GM12891 (cell line): ENCODE results near the gene YARS2.
"Not testable (repeated sequence)": the region's sequence is repeated elsewhere in the genome, so short reads cannot be mapped to it uniquely, and the experiment has no call there.

Source experiments
- DNase-seq: peaks from one replicate; pipeline ENCODE4 v3.0.0; 2011; ENCODE audit warnings: low spot score; ENCODE audit not compliant: insufficient read length
- FAIRE-seq: peaks from 2 replicates; lab custom pipeline; 2011; peaks lifted over from hg19 to GRCh38; lab: Jason Lieb, UNC
- PAX5 ChIP-seq: IDR thresholded peaks from 2 replicates; pipeline ENCODE4 v1.6.1; 2011; ENCODE audit warnings: low read length, moderate library complexity, mild to moderate bottlenecking; ENCODE audit not compliant: insufficient read depth, severe bottlenecking
- POLR2A ChIP-seq: IDR thresholded peaks from 2 replicates; pipeline ENCODE4 v1.6.1; 2011; ENCODE audit warnings: low read depth, low read length, control low read depth
- POLR2AphosphoS5 ChIP-seq: IDR thresholded peaks from 2 replicates; pipeline ENCODE4 v1.6.1; 2011; ENCODE audit warnings: low read depth, low read length, control low read depth
- POU2F2 ChIP-seq: IDR thresholded peaks from 2 replicates; pipeline ENCODE4 v1.6.1; 2011; ENCODE audit warnings: low read depth, mild to moderate bottlenecking, control low read depth, low read length, moderate library complexity
- SPI1 ChIP-seq: IDR thresholded peaks from 2 replicates; pipeline ENCODE4 v1.6.1; 2011; ENCODE audit warnings: low read depth, low read length, control low read depth
- TAF1 ChIP-seq: IDR thresholded peaks from 2 replicates; pipeline ENCODE4 v1.6.1; 2011; ENCODE audit warnings: low read depth, low read length, control low read depth

Gene YARS2

GRCh38 chr12:32718926-32719325, 36.8 kb downstream of the YARS2 start:
- TF ChIP-seq POLR2AphosphoS5 (no peak), SPI1 (no peak), POLR2A (no peak), TAF1 (no peak), POU2F2 (no peak), PAX5 (no peak)
- DNase-seq (no peak), FAIRE-seq (no peak)

- no peak for TF ChIP-seq PAX5
- no peak for TF ChIP-seq POU2F2
- TF ChIP-seq TAF1 = no peak
- TF ChIP-seq POLR2AphosphoS5 = no peak
- TF ChIP-seq POLR2A = no peak
- no peak for TF ChIP-seq SPI1
- FAIRE-seq (no peak), DNase-seq (no peak)
Measured at GRCh38 chr12:32714772-32715171, 40.9 kb downstream of the YARS2 start.

- TF ChIP-seq TAF1 (no peak), POLR2AphosphoS5 (no peak)
- DNase-seq (no peak), FAIRE-seq (no peak)
Measured at GRCh38 chr12:32708926-32709325, 46.8 kb downstream of the YARS2 start.

GRCh38 chr12:32706335-32707024, 49.2 kb downstream of the YARS2 start:
- no peak for TF ChIP-seq SPI1
- TF ChIP-seq POLR2AphosphoS5 = no peak
- TF ChIP-seq POLR2A = no peak
- TF ChIP-seq TAF1 = no peak
- TF ChIP-seq PAX5 = no peak
- no peak for TF ChIP-seq POU2F2
- no peak for FAIRE-seq

GRCh38 chr12:32705783-32706182, 49.9 kb downstream of the YARS2 start:
- FAIRE-seq (no peak), DNase-seq (no peak)
- TF ChIP-seq POU2F2 = no peak
- TF ChIP-seq TAF1 = no peak
- no peak for TF ChIP-seq POLR2A
- no peak for TF ChIP-seq POLR2AphosphoS5
- no peak for TF ChIP-seq SPI1
- no peak for TF ChIP-seq PAX5

More at GRCh38 chr12:32706335-32707024, 49.2 kb downstream of the YARS2 start:
- no peak for DNase-seq

- no peak for TF ChIP-seq POU2F2
- no peak for TF ChIP-seq TAF1
- no peak for TF ChIP-seq SPI1
- TF ChIP-seq POLR2AphosphoS5 = no peak
- no peak for TF ChIP-seq PAX5
- TF ChIP-seq POLR2A = no peak
- no peak for FAIRE-seq
- no peak for DNase-seq
Measured at GRCh38 chr12:32702946-32703345, 52.8 kb downstream of the YARS2 start.

GRCh38 chr12:32702473-32702872, 53.2 kb downstream of the YARS2 start:
- FAIRE-seq (no peak), DNase-seq (no peak)
- TF ChIP-seq POLR2AphosphoS5 (no peak), PAX5 (no peak), POLR2A (no peak), SPI1 (no peak), POU2F2 (no peak), TAF1 (no peak)

GRCh38 chr12:32699437-32699836, 56.3 kb downstream of the YARS2 start:
- not testable (repeated sequence) for FAIRE-seq, DNase-seq

- FAIRE-seq = no peak
- TF ChIP-seq SPI1 = no peak
- no peak for DNase-seq
Measured at GRCh38 chr12:32698285-32698684, 57.4 kb downstream of the YARS2 start.

- DNase-seq (no peak), FAIRE-seq (no peak)
- TF ChIP-seq POLR2A = no peak
- no peak for TF ChIP-seq SPI1
- no peak for TF ChIP-seq TAF1
- no peak for TF ChIP-seq POU2F2
- TF ChIP-seq PAX5 = no peak
Measured at GRCh38 chr12:32697445-32697844, 58.3 kb downstream of the YARS2 start.
